SK-N-SH (cell line): ENCODE measurements around the gene CHEK1.

Source experiments
- CTCF ChIP-seq: fragments of 200-600 bp; sonication (generic); IDR thresholded peaks from 2 replicates; pipeline ENCODE4 v1.6.1; 2017; ENCODE audit warnings: antibody characterized with exemption, mild to moderate bottlenecking, moderate library complexity
- EZH2phosphoT487 ChIP-seq: fragments of 200-600 bp; sonication (generic); IDR thresholded peaks from 2 replicates; pipeline ENCODE4 v1.6.1; 2017; ENCODE audit warnings: low read depth, mixed run types, mild to moderate bottlenecking, antibody characterized with exemption, moderate library complexity, borderline replicate concordance
- FOXM1 ChIP-seq: IDR thresholded peaks from 2 replicates; pipeline ENCODE4 v1.4.0; 2012; ENCODE audit warnings: low read depth, mild to moderate bottlenecking
- GATA2 ChIP-seq: sonication (generic); formaldehyde crosslinking; IDR thresholded peaks from 2 replicates; pipeline ENCODE4 v1.5.0; 2020; ENCODE audit warnings: mild to moderate bottlenecking, missing genetic modification reagents
- IRF3 ChIP-seq: fragments of 150-350 bp; IDR thresholded peaks from 2 replicates; pipeline ENCODE4 v1.6.1; 2016; ENCODE audit warnings: mild to moderate bottlenecking, low read depth, low read length
- MAX ChIP-seq: IDR thresholded peaks from 2 replicates; pipeline ENCODE4 v1.4.0; 2012; ENCODE audit warnings: low read depth
- MEF2A ChIP-seq: IDR thresholded peaks from 2 replicates; pipeline ENCODE4 v1.4.0; 2012; ENCODE audit warnings: low read depth, borderline replicate concordance
- NRF1 ChIP-seq: IDR thresholded peaks from 2 replicates; pipeline ENCODE4 v1.6.1; 2012; ENCODE audit warnings: low read depth, mild to moderate bottlenecking, low read length
- RFX5 ChIP-seq: IDR thresholded peaks from 2 replicates; pipeline ENCODE4 v1.6.1; 2012; ENCODE audit warnings: mild to moderate bottlenecking, improper control_type of control experiment, low read length
- SIN3A ChIP-seq: IDR thresholded peaks from 2 replicates; pipeline ENCODE4 v1.6.1; 2012; ENCODE audit warnings: low read depth, mild to moderate bottlenecking, low read length, moderate library complexity, borderline replicate concordance
- TEAD4 ChIP-seq: IDR thresholded peaks from 2 replicates; pipeline ENCODE4 v1.4.0; 2012; ENCODE audit warnings: mild to moderate bottlenecking, borderline replicate concordance; ENCODE audit not compliant: insufficient read depth
- ZBTB33 ChIP-seq: IDR thresholded peaks from 2 replicates; pipeline ENCODE4 v1.4.0; 2012; ENCODE audit warnings: low read depth, borderline replicate concordance

- TF ChIP-seq EZH2phosphoT487: no peak
- TF ChIP-seq CTCF: no peak
- no peak for TF ChIP-seq GATA2 (CRISPR knock-in tag)
- no peak for TF ChIP-seq TEAD4
- TF ChIP-seq MAX: no peak
- TF ChIP-seq SIN3A: no peak
- TF ChIP-seq ZBTB33: no peak
- no peak for TF ChIP-seq RFX5
- no peak for TF ChIP-seq FOXM1
- no peak for TF ChIP-seq NRF1
- no peak for TF ChIP-seq MEF2A
- no peak for TF ChIP-seq IRF3
Measured at GRCh38 chr11:125579811-125580210, 45.2 kb upstream of the CHEK1 start.
